GM12891 (cell line): ENCODE data around the gene ATP11A.

Source experiments
- POLR2A ChIP-seq: IDR thresholded peaks from 2 replicates; pipeline ENCODE4 v1.6.1; 2011; ENCODE audit warnings: low read depth, low read length, control low read depth
- POLR2AphosphoS5 ChIP-seq: IDR thresholded peaks from 2 replicates; pipeline ENCODE4 v1.6.1; 2011; ENCODE audit warnings: low read depth, low read length, control low read depth
- POU2F2 ChIP-seq: IDR thresholded peaks from 2 replicates; pipeline ENCODE4 v1.6.1; 2011; ENCODE audit warnings: low read depth, mild to moderate bottlenecking, control low read depth, low read length, moderate library complexity
- SPI1 ChIP-seq: IDR thresholded peaks from 2 replicates; pipeline ENCODE4 v1.6.1; 2011; ENCODE audit warnings: low read depth, low read length, control low read depth
- TAF1 ChIP-seq: IDR thresholded peaks from 2 replicates; pipeline ENCODE4 v1.6.1; 2011; ENCODE audit warnings: low read depth, low read length, control low read depth

- no peak for TF ChIP-seq POLR2A
- no peak for TF ChIP-seq TAF1
- TF ChIP-seq POLR2AphosphoS5, result no peak
- no peak for TF ChIP-seq SPI1
- TF ChIP-seq POU2F2, result no peak
Observed at GRCh38 chr13:112753833-112754232, 64.0 kb downstream of the ATP11A start.
